NCI-H2196 treated with DMSO at 0.1 percent for 48 hours (cell line): Measurements from ENCODE around the gene CDC123.
"Not testable (repeated sequence)": the region's sequence is repeated elsewhere in the genome, so short reads cannot be mapped to it uniquely, and the experiment has no call there.

Experiments
- DNase-seq: peaks from one replicate; lab custom pipeline; 2025; ENCODE audit not compliant: unreplicated experiment; lab: John Stamatoyannopoulos, UW

The CDC123 gene

DNA sequence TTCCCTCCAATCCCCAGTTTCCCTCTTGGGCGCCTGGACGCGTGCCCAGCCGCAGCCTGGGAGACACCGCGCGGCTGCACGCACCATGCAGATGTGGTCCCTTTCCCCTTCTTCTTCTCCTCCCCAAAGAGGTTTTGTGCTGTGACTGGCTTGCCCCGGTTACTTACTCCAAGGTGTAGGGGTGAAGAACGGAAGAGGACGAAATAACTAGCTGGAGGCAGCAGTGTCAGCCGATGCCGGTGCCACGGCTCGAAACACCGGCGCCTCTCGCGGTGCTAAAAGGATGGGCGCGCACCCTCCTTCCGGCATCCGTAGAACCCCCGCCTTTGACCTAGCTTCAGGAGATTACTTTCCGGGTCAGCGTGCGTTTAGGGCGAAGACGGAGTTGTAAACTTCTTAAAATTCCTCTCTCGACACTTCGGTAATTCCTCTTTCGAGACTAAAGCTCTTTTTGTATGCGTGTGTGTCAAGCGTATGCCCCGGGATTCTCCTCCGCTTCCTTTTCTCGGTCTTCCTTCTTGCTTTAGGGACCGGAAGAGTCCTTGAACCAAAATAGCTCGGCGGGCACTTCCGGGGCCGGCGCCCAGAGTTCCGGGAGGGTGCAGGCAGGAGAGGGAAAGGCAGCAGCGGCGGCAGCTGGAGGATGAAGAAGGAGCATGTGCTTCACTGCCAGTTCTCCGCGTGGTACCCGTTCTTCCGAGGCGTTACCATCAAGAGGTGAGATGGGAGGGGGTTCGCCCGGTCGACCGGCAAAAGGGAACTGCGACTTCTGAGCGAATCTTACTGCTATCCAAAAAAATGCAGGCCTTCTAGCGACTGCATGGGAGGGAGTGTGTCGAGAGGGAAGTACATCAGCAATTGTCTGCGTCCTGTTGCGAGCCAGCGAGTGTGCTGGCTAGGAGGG, at the start of gene CDC123, which contains the start of gene NUDT5:
Gene CDC123 (plus strand): TSS at position 586 of the 904 bp plus-strand sequence. CDS start 58 bp downstream, at position 644.
Gene NUDT5 (minus strand): TSS at position 289 of the 904 bp plus-strand sequence. CDS start 9,600 bp downstream, outside the sequence.
- peak; percentile 73 for DNase-seq

GRCh38 chr10:12150163-12150562, 45.8 kb upstream of the CDC123 start:
- no peak for DNase-seq

GRCh38 chr10:12154516-12154915, 41.5 kb upstream of the CDC123 start:
- DNase-seq, result no peak

GRCh38 chr10:12156367-12157123, 39.4 kb upstream of the CDC123 start:
- no peak for DNase-seq

- DNase-seq, result no peak
Measured at GRCh38 chr10:12158111-12158510, 37.9 kb upstream of the CDC123 start.

GRCh38 chr10:12160664-12161063, 35.3 kb upstream of the CDC123 start:
- DNase-seq, result no peak

GRCh38 chr10:12162927-12163326, 33.1 kb upstream of the CDC123 start:
- DNase-seq, result no peak

- no peak for DNase-seq
Measured at GRCh38 chr10:12164085-12164484, 31.9 kb upstream of the CDC123 start.

- DNase-seq, result no peak
Measured at GRCh38 chr10:12165036-12165435, 31.0 kb upstream of the CDC123 start.

GRCh38 chr10:12165999-12166775, 29.8 kb upstream of the CDC123 start:
- no peak for DNase-seq

- DNase-seq, result not testable (repeated sequence)
Measured at GRCh38 chr10:12171512-12171911, 24.5 kb upstream of the CDC123 start.

- no peak for DNase-seq
Measured at GRCh38 chr10:12177642-12178041, 18.3 kb upstream of the CDC123 start.

DNA sequence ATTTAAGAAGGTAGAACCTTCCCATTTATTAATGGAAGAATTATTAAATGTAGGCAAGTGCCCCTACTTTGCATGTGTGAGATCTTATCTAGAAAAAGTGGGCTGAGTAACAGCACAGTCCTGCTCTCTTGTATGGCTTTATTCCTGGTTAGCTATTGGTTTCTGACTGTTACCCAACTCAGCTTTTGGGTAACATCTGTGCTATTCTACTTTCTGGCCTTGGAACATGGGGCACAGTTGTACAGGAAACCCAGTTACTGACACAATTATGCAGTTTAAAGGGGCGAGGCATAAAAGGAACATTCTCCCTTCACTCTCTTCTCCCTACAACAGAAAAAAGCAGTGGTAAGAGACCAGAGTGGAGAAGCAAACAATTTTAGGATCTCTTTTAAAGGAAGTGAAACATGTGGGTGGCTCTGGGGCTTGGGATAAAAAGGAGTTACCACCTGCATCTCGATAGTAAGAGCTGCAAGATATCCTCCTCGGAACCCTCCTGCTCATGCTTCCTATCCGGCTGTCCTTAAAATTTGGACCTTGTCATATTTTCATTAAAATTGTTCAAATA, 16.3 kb upstream of the CDC123 start:
- DNase-seq, result no peak

DNA sequence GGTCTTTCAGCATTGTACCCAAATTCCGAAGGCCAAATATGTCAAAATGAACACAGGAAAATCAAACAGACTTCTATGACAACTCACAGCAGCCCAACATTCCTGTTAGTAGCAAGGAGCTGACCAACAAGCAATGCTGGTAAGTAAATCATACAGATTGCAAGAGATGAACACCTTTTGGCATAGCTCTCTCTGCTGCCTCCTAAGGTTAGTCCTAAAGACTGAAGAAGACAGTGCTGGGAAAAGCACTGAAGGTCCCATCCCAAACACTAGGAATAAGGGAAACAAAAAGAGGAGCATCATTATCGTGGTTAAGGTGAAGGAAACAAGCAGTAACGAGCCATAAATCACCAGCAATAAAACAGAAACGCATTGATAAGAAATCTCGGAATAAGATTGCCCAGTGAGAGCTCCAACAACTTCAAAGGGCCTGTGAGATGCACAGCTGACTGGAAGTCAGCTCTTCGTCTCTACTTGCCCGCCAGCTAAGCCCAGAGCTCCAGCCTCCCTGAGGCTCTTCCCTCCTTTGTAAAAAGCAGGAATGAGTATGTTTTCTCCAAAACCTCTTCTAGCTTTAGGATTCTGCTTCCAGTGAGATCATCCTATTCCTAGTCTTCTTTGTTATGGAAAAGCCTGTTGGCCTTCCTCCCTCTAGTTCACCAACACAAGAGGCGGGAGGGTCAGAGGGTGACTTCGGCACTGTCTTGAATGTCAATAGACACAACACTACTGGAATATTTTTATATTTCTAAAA, 15.6 kb upstream of the CDC123 start:
- no peak for DNase-seq

- no peak for DNase-seq
Measured at GRCh38 chr10:12181065-12181775, 14.8 kb upstream of the CDC123 start.

DNA sequence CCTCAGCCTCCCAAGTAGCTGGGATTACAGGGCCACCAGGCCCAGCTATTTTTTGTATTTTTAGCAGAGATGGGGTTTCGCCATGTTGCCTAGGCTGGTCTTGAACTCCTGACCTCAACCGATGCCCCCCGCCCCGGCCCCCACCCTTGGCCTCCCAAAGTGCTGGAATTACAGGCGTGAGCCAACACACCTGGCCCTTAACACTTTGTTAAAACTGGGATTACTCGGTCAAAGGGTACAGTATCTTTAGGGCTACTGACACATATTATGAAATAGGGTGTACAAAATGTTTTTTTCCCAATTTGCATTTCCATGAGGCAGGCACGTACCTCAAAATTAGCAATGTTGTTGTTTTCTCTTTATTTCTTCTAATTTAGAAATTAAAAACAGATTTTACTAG, 11.8 kb upstream of the CDC123 start:
- no peak for DNase-seq

DNA sequence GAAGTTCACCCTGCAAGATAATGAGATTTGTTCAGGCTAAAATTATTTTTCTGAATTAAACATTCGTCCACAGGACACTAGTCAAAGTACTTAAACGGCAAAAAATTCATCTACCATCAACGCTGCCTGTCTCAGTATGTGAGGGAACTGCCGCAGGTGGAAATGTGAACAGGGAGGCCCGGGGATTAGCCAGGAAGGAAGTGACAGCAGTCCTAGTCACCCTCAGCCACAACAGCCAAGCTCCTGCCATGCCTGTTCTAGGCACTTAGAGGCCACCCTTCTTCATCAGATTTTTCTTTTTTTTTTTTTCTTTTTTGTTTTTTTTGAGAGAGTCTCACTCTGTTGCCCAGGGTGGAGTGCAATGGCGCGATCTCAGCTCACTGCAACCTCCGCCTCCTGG, 9.7 kb upstream of the CDC123 start:
- DNase-seq, result no peak

DNA sequence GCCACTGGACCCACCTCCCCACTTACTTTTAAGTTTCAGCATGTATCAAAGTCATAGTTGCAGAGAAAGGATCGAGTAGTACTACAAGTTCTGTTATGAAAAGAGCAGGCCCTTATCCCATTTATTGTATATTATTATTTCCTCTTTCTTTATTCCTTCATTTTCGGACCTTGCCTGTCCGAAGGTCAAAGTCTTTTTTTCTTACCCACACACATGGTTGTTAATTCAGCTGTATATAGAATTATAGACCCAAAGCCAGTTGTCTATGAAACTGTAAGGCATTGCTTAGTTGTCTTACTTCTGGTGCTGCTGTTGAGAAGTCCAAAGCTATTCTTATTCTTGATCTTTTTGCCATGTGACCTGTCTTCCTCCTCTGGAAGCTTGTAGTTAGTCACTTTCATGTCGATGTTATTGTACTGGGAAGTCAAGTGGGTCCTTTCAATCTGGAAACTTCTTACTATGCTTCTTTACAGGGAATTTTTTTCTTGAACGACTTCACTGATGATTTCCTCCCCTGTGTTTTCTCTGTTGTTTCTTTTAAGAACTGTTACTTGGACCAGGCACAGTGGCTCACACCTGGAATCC, 8.6 kb upstream of the CDC123 start:
- no peak for DNase-seq

DNA sequence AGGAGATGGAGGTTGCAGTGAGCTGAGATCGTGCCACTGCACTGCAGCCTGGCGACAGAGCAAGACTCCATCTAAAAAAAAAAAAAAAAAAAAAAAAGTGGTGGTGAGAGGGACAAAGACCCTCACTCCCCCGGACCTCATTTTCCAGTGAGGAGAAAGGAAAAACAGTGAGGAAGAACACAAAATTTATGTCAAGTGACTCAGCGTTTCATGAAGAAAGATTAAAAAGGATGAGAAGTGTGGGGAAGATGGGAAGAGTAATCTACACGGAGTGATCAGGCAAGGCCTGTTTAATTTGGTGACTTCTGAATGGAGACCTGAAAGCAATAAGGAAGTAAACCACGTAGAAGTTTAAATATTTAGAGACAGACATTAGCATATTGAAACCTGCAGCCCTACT, 7.3 kb upstream of the CDC123 start:
- no peak for DNase-seq
